Posterior vena cava (tissue), 2 donors: Measurements from ENCODE around the gene GFM2. TPM values are rescaled to one million over a fixed set of nuclear protein-coding genes. Genes with fewer than 3 reads are reported as not detected.
A peak's percentile ranks its signal among the peaks of the same experiment; 100 is the strongest.
"Not testable (repeated sequence)": the region's sequence is repeated elsewhere in the genome, so short reads cannot be mapped to it uniquely, and the experiment has no call there.

ENCODE experiments used
- DNase-seq: peaks from one replicate; pipeline ENCODE4 v3.0.0-alpha.2; 2020; ENCODE audit warnings: low spot score
- intact Hi-C, 2 donors: fragments of 100-400 bp; cut with DNase I; formaldehyde crosslinking; loops; one replicate each; pipeline versions ENCODE4 v1.14.1 to v1.14.2; 2022 to 2023
- total RNA-seq, 2 donors: library from RNA; stranded (reverse); fragmentation: NEBNext Ultra II Directional; extraction: Animal tissue kit (Norgen Biotek cat#: 25700); gene quantifications; one replicate each; pipeline ENCODE4 v1.2.1, GENCODE V29; 2021
- donor health status: DM: yes; HTN: yes; CAD: no.
- donor health status: DM: yes; HTN: yes; CAD: no.

GFM2 gene
- total RNA-seq, 2 donors from 2014 or later = 12.9 to 16.1 TPM

- intact Hi-C loops = no loop called here
- DNase-seq = no peak
Observed at GRCh38 chr5:74736759-74737158, 30.2 kb downstream of the GFM2 start.

GRCh38 chr5:74725331-74725730 is 41.6 kb downstream of the GFM2 start:
- intact Hi-C loops = no loop called here
- DNase-seq = no peak

GRCh38 chr5:74722271-74722670 is 44.6 kb downstream of the GFM2 start:
- intact Hi-C loops = no loop called here
- no peak for DNase-seq

GRCh38 chr5:74717596-74717995 is 49.3 kb downstream of the GFM2 start:
- no peak for DNase-seq
- intact Hi-C loops = no loop called here

GRCh38 chr5:74693191-74693590 is 73.7 kb downstream of the GFM2 start:
- intact Hi-C loops = no loop called here
- DNase-seq = no peak

GRCh38 chr5:74686962-74687751 is 79.8 kb downstream of the GFM2 start:
- no peak for DNase-seq
- intact Hi-C loops = no loop called here

GRCh38 chr5:74685979-74686631 is 80.8 kb downstream of the GFM2 start:
- no peak for DNase-seq
- intact Hi-C loops = no loop called here

GRCh38 chr5:74684900-74685851 is 81.7 kb downstream of the GFM2 start, which contains the start of gene HEXB:
Gene HEXB, plus strand, starts transcription at chr5:74685233. Its CDS starts 28 bp downstream, at chr5:74685261.
- intact Hi-C loops = no loop called here
- peak; percentile 97 for DNase-seq

- intact Hi-C loops = loop anchor here in 1 of 2 donors (10.0 kb wide), 1 partner anchor 235 kb away; no protein-coding TSS in a partner anchor
- DNase-seq = no peak
Observed at GRCh38 chr5:74679966-74680365, 87.0 kb downstream of the GFM2 start.

- DNase-seq = not testable (repeated sequence)
- intact Hi-C loops = loop anchor here in 1 of 2 donors (10.0 kb wide), 1 partner anchor 236 kb away; no protein-coding TSS in a partner anchor
Observed at GRCh38 chr5:74679300-74679699, 87.6 kb downstream of the GFM2 start.

GRCh38 chr5:74678123-74678522 is 88.8 kb downstream of the GFM2 start:
- not testable (repeated sequence) for DNase-seq
- intact Hi-C loops = loop anchor here in 1 of 2 donors (10.0 kb wide), 1 partner anchor 237 kb away; no protein-coding TSS in a partner anchor

- intact Hi-C loops = loop anchor here in 1 of 2 donors (10.0 kb wide), 1 partner anchor 238 kb away; no protein-coding TSS in a partner anchor
- not testable (repeated sequence) for DNase-seq
Observed at GRCh38 chr5:74676466-74676865, 90.5 kb downstream of the GFM2 start.

- no peak for DNase-seq
- intact Hi-C loops = loop anchor here (5.0 to 10.0 kb wide), 2 partner anchors 242 to 244 kb away; no protein-coding TSS in a partner anchor
Observed at GRCh38 chr5:74673011-74673790, 93.7 kb downstream of the GFM2 start.

GRCh38 chr5:74672215-74672877 is 94.6 kb downstream of the GFM2 start:
- intact Hi-C loops = loop anchor here (5.0 to 10.0 kb wide), 2 partner anchors 242 to 245 kb away; no protein-coding TSS in a partner anchor
- no peak for DNase-seq
